Activated naive CD4-positive, alpha-beta T cell treated with anti-CD3 and anti-CD28 coated beads for 36 hours (primary cell): ENCODE measurements around the gene NTN3. TPM values are rescaled to one million over a fixed set of nuclear protein-coding genes. Genes with fewer than 3 reads are reported as not detected.
A peak's percentile ranks its signal among the peaks of the same experiment; 100 is the strongest.

ENCODE experiments used
- CTCF ChIA-PET: fragments of 350-600 bp; sonication (Branson Sonifier 250); formaldehyde crosslinking; loops from one replicate; lab custom pipeline; 2021; ENCODE audit warnings: antibody characterized with exemption; lab: Charles Lee
- DNase-seq: peaks from one replicate; pipeline ENCODE4 v3.0.0-alpha.2; 2020
- H3K27ac Mint-ChIP-seq: one replicate; pipeline ENCODE4 v1.8.0; 2021; ENCODE audit warnings: mild to moderate bottlenecking, mixed read lengths
- H3K27me3 Mint-ChIP-seq: one replicate; pipeline ENCODE4 v1.8.0; 2021; ENCODE audit warnings: low read depth, mixed read lengths
- H3K36me3 Mint-ChIP-seq: one replicate; pipeline ENCODE4 v1.8.0; 2021; ENCODE audit warnings: low read depth, mixed read lengths
- H3K4me1 Mint-ChIP-seq: one replicate; pipeline ENCODE4 v1.8.0; 2021; ENCODE audit warnings: low read depth, mixed read lengths
- H3K4me3 Mint-ChIP-seq: one replicate; pipeline ENCODE4 v1.8.0; 2021; ENCODE audit warnings: mild to moderate bottlenecking, moderate library complexity, mixed read lengths
- H3K9me3 Mint-ChIP-seq: one replicate; pipeline ENCODE4 v1.8.0; 2021; ENCODE audit warnings: mixed read lengths
- intact Hi-C: fragments of 100-400 bp; cut with micrococcal nuclease; formaldehyde crosslinking; loops from one replicate; pipeline ENCODE4 v1.15.1; 2023
- total RNA-seq, 2 experiments: library from RNA; stranded (reverse); gene quantifications; one replicate each; pipeline ENCODE4 v1.2.3, GENCODE V29; 2021

The NTN3 gene
- total RNA-seq, 2 experiments from 2014 or later, result not detected

DNA sequence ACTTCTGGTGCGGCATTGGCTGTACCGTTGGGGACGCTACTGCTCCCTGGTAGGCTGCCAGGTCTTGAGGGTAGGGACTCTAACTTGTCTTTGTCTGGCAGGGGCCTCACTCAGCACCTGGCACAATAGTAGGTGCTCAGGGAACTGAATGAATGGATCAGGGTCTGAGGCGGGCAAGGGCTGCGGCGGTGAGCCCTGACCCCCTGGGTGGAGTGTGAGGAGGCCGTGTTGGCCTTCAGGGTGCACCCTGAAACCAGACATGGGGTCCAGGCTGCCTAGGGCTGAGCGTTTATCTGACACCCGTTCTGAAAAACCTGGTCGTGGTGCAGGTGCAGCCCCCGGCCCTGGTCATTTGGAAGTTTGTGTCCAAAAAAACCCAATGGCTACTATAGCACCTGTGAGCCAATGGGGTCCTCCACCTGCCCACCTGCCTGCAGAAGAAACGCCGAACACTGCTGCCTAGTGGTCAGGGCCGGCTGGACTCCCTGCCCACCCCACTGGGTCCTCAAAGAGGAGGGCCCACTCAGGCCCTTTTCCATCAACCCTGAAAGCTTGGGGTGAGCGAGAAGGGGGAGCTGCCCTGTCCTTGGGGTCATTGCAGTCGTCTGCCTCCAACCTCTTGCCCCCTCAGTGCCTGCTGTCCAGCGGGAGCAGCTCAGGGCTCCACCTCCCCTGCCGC, 37.8 kb downstream of the NTN3 start:
- H3K4me3 Mint-ChIP-seq, result no peak overlapping the region
- peaks cover 10% of the 10 kb centered on the region for H3K4me1 Mint-ChIP-seq
- H3K27ac Mint-ChIP-seq, result no peak overlapping the region
- H3K36me3 Mint-ChIP-seq, result no peaks in the 10 kb centered on the region
- H3K9me3 Mint-ChIP-seq, result no peaks in the 10 kb centered on the region
- intact Hi-C loops, result no loop called here
- CTCF ChIA-PET, result no interaction called here
- no peak for DNase-seq
- H3K27me3 Mint-ChIP-seq, result no peaks in the 10 kb centered on the region

DNA sequence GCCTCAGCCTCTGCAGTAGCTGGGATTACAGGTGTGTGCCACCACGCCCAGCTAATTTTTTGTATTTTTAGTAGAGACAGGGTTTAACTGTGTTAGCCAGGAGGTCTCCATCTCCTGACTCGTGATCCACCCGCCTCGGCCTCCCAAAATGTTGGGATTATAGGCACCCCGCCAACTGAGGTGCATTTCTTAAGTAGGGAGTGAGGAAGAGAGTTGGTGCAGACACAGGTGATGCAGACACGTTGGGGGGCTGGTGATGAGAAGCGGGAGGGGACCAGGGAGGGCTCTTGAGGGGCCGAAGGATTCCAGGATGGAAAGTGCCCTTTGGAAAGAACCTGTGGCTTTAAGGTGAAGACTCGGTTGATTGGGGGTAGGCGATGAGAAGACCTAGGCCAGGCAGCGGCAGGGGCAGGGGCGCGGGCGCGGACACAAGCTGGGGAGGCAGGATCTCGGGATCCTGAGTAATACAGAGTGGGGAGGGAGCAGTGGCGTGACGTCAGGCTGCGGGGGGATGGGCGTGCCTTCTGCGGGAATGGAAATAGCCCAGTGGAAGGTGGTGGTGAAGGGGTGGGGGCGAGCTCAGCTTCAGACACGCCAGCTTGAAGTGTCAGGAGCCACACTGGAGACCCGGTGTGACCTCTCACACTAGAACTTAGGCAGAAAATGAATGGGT, 40.2 kb downstream of the NTN3 start:
- H3K4me1 Mint-ChIP-seq, result peaks cover 25% of the 10 kb centered on the region
- intact Hi-C loops, result loop anchor here (5.0 kb wide), 2 partner anchors 161 to 211 kb away; partner anchors contain the start of gene PRSS27
- no peak overlapping the region for H3K27ac Mint-ChIP-seq
- H3K4me3 Mint-ChIP-seq, result no peak overlapping the region
- no peaks in the 10 kb centered on the region for H3K9me3 Mint-ChIP-seq
- CTCF ChIA-PET, result interaction anchor here (1.5 kb wide), 1 partner anchor 10 kb away, joined by 4 read pairs; no protein-coding TSS in a partner anchor
- H3K27me3 Mint-ChIP-seq, result no peaks in the 10 kb centered on the region
- peaks cover 4% of the 10 kb centered on the region for H3K36me3 Mint-ChIP-seq
- no peak for DNase-seq

DNA sequence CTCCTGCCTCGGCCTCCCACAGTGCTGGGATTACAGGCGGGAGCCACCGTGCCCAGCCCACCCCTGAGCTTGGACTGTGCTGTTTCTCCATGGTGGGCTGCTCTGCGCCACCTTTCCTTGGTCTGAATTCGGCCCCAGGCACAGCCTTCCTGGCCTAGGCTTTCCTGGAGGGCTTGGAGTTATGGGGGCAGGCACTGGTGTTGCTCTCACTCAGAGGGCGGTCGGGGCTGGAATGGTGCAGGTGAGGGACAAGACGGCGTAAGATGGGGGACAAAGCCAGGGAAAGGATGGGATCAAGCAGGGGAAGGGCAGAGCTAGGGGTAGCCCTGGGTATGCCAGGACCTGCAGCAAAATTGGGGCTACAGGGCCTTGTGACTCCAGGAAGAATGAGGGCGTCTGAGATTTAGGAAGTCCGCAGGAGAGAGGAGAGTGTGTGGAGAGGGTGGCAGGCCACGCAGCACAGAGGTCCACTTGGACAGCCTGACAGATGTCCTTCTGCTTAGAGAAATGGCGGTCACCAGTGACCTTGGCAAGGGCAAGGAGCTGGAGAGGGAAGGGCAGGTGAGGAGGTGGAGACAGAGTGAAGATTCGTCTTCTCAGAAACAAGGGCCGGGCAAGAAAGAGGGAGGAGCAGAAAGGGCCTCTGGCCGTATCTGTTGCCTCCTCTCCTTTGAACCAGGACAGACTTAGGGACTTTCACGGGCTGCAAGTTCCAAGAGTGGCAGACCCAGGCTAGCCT, 41.1 kb downstream of the NTN3 start:
- peaks cover 34% of the 10 kb centered on the region for H3K4me1 Mint-ChIP-seq
- CTCF ChIA-PET, result interaction anchor here (0.5 to 1.5 kb wide), 2 partner anchors 11 to 98 kb away, joined by 3 to 4 read pairs; no protein-coding TSS in a partner anchor
- H3K36me3 Mint-ChIP-seq, result peaks cover 4% of the 10 kb centered on the region
- DNase-seq, result no peak
- intact Hi-C loops, result loop anchor here (2.0 to 5.0 kb wide), 3 partner anchors 83 to 210 kb away; partner anchors contain the start of genes CCNF and PRSS27
- H3K27me3 Mint-ChIP-seq, result no peaks in the 10 kb centered on the region
- no peaks in the 10 kb centered on the region for H3K9me3 Mint-ChIP-seq
- peak overlapping the region; percentile 67 for H3K4me3 Mint-ChIP-seq
- no peak overlapping the region for H3K27ac Mint-ChIP-seq

DNA sequence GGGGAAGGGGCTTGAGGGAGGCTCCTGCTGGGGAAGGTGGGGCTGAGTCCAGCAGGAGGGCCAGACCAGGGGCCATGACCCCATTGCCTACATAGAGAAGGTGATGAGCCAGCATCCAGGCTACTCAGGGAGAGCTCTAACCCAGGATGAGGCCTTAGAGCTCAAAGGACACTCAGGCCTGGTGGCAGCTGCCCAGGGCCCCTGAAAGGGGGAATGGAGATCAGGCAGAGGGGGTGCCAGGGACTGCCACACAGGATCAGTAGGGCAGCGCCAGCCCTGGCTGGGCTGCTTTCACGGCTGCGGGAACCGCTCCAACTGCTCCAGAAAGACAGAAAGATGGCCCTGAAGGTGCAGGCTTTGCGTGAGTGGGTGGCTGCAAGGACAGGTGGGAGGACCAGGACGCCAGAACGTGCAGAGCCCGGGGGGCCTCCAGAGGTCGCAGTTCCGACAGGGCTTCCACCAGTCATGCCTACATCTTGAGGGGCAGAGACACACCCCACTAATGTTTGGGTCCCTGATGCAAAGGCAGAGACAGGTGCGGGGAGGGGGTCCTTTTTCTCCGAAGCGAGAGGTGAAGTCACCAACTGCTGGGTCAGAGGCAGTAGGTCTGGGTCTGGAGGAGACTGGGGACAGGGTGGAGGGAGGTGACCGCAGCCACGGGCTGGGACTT, 41.8 kb downstream of the NTN3 start:
- peak overlapping the region; percentile 67 for H3K4me3 Mint-ChIP-seq
- CTCF ChIA-PET, result interaction anchor here (0.5 to 0.7 kb wide), 2 partner anchors 24 to 99 kb away, joined by 3 read pairs; no protein-coding TSS in a partner anchor
- H3K27me3 Mint-ChIP-seq, result no peaks in the 10 kb centered on the region
- peaks cover 41% of the 10 kb centered on the region for H3K4me1 Mint-ChIP-seq
- no peak for DNase-seq
- peaks cover 4% of the 10 kb centered on the region for H3K36me3 Mint-ChIP-seq
- no peaks in the 10 kb centered on the region for H3K9me3 Mint-ChIP-seq
- H3K27ac Mint-ChIP-seq, result peak overlapping the region; percentile 78
- intact Hi-C loops, result loop anchor here (1.0 to 5.0 kb wide), 5 partner anchors 19 to 290 kb away; partner anchors contain the start of genes CCNF, E4F1 and PRSS27

DNA sequence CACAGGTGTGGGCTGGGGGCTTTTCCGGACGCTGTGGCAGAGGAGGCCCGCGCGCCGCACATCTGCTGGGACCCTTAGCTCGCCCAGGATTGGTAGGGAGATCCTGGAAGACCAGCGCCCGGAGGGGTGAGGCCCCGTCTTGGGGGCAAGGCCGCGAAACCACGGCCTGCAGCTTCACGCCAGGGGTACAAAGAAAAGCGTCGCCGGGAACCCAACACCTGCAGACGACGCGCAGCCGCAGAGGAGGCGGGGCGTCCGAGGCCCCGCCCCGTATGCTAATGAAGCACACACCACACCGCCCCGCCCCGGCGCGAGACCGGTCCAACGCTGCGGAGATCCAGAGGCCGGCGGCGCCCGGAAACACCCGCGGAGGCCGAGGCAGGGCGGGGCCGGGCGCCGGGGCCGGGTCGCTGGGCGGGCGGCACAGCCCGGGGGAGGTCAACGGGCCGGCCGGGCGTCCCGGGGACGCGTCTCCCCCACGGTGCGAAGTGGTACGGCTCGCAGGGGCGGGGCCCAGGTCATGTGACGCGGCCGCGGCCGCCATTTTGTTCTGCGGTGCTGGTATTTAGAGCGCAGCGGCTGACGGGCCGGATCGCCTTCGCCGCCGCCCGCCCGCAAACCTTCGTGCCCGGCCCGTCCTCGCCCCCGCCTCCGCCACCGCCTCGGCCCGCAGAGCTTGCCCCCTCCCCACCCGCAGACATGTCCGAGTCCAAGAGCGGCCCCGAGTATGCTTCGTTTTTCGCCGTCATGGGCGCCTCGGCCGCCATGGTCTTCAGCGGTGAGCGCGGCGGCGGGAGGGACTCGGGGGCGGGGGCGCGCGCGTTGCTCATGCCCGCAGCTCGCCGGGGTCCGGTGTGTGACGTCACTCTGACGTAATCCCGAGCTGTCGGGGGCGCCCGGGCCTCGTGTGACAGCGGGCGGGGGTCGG, 42.6 kb downstream of the NTN3 start, which contains the start of gene ATP6V0C:
Gene ATP6V0C, plus strand, starts transcription at position 548 of the 928 bp plus-strand sequence. Its CDS starts 152 bp downstream, at position 700.
- intact Hi-C loops, result loop anchor here (1.0 to 5.0 kb wide), 5 partner anchors 19 to 290 kb away; partner anchors contain the start of genes CCNF, E4F1 and PRSS27
- Mint-ChIP-seq H3K4me1 (peaks cover 49% of the 10 kb centered on the region), H3K27me3 (no peaks in the 10 kb centered on the region), H3K36me3 (peaks cover 4% of the 10 kb centered on the region), H3K9me3 (no peaks in the 10 kb centered on the region), H3K27ac (peak within 1 kb of the TSS; percentile 91), H3K4me3 (peak within 1 kb of the TSS; percentile 90)
- DNase-seq, result peak; percentile 89
- CTCF ChIA-PET, result interaction anchor here (0.7 kb wide), 1 partner anchor 25 kb away, joined by 3 read pairs; no protein-coding TSS in a partner anchor

DNA sequence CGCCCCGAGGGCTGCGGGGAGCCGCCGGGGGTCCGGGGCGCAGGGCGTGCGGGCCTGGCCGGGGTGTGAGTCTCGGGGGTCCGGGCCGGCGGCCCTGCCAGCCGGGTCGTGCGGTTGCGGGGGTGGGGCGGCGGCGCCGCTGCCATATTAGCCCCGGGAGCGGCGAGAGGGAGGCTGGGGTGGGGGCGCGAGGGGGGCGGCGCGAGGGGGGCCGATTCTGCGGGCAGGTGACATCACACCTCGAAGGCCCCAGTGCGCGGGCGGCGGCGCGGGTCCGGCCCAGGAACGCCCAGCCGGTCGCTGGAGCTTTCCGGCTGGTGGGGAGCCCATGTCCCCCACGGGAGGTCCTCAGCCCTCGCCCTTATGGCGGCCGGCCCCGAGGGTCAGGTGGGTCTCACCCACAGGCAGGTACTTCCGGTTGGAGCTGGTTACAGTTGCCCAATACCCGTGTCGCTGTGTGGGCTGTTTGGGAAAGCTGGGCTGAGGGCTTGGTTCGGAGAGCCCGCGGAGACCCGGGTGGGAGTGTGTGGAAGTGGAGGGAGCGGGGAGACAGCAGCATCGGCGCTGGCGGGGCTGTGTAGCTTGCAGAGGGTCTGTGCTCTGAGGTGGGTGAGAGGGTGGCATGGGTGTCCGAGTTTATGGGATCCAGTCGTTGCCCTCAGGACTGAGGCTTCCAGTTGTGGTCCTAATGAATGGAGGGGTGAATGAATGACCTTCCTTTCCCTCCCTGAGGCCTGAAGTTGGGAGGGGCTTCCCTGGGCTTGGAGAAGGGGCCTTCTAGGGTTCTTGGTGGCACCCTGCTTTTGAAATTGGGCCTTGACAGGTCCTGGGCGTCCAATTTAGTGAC, 43.5 kb downstream of the NTN3 start:
- Mint-ChIP-seq H3K9me3 (no peaks in the 10 kb centered on the region), H3K4me1 (peaks cover 55% of the 10 kb centered on the region), H3K36me3 (peaks cover 4% of the 10 kb centered on the region)

DNA sequence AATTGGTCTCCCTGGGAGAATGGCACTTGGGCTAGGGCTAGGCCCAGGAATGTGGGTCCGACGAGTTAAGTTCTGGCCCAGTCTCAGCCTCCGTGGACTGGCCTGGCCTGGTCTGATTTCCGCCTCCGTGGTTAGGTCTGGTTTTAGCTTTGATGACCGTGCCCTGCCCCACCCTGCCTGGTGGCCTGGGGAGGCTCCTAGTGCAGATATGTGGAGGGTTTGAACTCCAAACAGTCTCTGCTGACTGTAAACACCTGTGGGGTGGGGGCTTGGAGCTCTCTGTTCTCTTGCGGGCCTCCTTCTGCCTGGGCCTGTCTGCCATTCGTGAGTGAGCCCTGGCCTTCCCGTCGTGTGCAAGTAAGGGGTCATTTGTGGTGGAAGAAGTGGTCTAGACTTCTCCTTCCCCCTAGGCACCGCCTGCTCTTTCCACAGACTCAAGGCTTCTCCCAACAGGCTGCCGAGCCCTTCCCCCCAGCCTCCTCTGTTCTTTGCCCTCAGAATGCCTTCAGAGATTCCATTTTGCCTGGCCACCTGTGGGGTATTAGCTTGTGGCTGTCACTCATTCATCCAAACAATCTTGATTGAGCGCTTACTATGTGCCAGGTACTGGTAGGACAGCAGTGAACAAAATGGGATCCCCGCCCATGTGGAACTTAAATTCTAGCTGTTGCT, 44.2 kb downstream of the NTN3 start:
- peak overlapping the region; percentile 91 for H3K27ac Mint-ChIP-seq
- H3K9me3 Mint-ChIP-seq, result no peaks in the 10 kb centered on the region
- intact Hi-C loops, result no loop called here
- H3K36me3 Mint-ChIP-seq, result peaks cover 7% of the 10 kb centered on the region
- peak overlapping the region; percentile 90 for H3K4me3 Mint-ChIP-seq
- no peak for DNase-seq
- H3K27me3 Mint-ChIP-seq, result no peaks in the 10 kb centered on the region
- CTCF ChIA-PET, result interaction anchor here (0.7 kb wide), 1 partner anchor 14 kb away, joined by 3 read pairs; no protein-coding TSS in a partner anchor
- peaks cover 59% of the 10 kb centered on the region for H3K4me1 Mint-ChIP-seq

More for the DNA sequence above, 43.5 kb downstream of the NTN3 start:
- CTCF ChIA-PET, result interaction anchor here (0.7 kb wide), 1 partner anchor 13 kb away, joined by 3 read pairs; no protein-coding TSS in a partner anchor
- H3K4me3 Mint-ChIP-seq, result peak overlapping the region; percentile 90
- peak overlapping the region; percentile 91 for H3K27ac Mint-ChIP-seq
- peak; percentile 51 for DNase-seq
- intact Hi-C loops, result loop anchor here (5.0 kb wide), 2 partner anchors 158 to 208 kb away; partner anchors contain the start of gene PRSS27
- no peaks in the 10 kb centered on the region for H3K27me3 Mint-ChIP-seq

DNA sequence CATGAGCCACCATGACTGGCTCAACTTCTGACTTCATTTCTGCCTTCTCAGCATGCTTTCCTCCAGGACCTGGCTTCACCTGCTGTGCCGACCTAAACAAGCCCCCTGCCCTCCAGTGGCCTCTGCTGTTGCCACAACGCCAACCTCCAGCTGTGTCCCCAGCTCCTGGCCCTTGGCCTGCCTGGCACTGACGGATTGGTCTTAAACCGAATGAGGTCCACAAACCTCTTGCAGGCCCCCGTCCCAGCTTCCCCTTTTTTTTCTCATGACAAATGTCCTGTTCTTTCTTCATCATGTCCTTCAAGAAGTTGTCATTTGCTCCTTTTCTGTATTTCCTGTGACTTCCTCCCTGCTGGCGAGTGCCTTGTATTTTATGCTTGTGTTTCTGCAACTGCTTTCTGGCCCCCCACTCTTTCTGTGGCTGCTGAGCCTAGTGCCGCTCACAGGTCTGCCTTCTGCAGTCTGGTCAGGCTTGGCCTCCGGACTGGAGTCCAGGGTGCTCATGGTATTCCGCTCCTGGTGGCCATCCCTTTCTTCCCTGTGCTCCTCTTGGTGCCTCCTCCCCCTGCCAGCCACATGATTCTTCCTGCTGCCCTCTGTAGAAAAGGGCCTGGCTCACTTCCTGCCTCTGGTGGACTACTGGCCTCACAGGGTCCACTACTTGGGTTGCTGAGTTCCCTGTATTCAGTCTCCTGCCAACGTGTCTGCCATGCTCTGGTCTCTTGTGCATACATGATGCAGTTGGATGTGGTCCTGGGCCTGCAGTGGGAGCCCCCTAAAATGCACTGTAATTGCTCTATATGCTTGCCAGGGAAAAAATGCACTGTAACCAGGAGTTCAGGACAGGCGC, 45.5 kb downstream of the NTN3 start:
- Mint-ChIP-seq H3K27me3 (no peaks in the 10 kb centered on the region), H3K4me1 (peaks cover 64% of the 10 kb centered on the region), H3K36me3 (peaks cover 7% of the 10 kb centered on the region), H3K27ac (peak overlapping the region; percentile 91), H3K4me3 (no peak overlapping the region), H3K9me3 (no peaks in the 10 kb centered on the region)
- intact Hi-C loops, result no loop called here
- CTCF ChIA-PET, result no interaction called here
- no peak for DNase-seq

DNA sequence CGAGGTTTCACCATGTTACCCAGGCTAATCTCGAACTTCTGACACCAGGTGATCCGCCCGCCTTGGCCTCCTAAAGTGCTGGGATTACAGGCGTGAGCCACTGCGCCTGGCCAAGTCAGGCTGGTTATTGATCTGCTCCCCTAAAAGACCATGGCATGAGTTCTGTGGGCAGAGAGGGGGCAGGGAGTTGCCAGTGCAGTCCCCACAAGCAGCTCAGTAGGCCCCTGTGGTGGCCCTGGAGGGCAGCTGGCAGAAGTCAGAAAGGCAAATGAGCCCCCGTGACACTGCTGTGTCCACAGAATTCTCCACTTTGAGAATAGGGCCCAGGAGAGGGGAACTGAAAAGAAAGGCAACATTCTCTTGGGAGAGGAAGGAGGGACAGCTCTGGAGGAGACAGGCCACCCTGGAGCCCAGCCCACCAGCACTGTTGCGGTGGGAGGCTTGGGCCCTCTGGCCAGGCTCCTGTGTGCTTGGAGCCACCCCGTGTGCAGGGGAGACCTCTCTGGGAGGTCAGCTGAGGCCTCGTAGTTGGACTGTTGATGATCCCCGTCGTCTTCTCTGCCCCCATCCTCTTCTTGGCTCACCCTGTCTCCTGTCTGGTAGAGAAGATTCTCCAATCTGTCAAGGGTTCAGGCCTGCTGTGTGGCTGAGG, 47.0 kb downstream of the NTN3 start:
- intact Hi-C loops, result no loop called here
- peaks cover 59% of the 10 kb centered on the region for H3K4me1 Mint-ChIP-seq

More for the DNA sequence above, 47.0 kb downstream of the NTN3 start:
- no peak for DNase-seq
- H3K27me3 Mint-ChIP-seq, result no peaks in the 10 kb centered on the region
- H3K4me3 Mint-ChIP-seq, result no peak overlapping the region
- H3K36me3 Mint-ChIP-seq, result peaks cover 7% of the 10 kb centered on the region
- no peak overlapping the region for H3K27ac Mint-ChIP-seq
- no peaks in the 10 kb centered on the region for H3K9me3 Mint-ChIP-seq
- CTCF ChIA-PET, result interaction anchor here (0.5 kb wide), 1 partner anchor 493 kb away, joined by 3 read pairs; no protein-coding TSS in a partner anchor
